Right atrium auricular region (tissue), 2 donors: ENCODE measurements around the gene C5orf47. TPM values are rescaled to one million over a fixed set of nuclear protein-coding genes. Genes with fewer than 3 reads are reported as not detected.

Experiments used
- DNase-seq: peaks from one replicate; pipeline ENCODE4 v3.0.0-alpha.2; 2019; ENCODE audit warnings: low spot score
- H3K27ac ChIP-seq, 2 donors: fragments of 200-600 bp; sonication (generic); 1 replicate in 1 of 2; 2 replicates in 1 of 2; pipeline ENCODE4 v1.5.1; 2016 to 2019
- H3K27me3 ChIP-seq, 2 donors: fragments of 200-600 bp; sonication (generic); one replicate each; pipeline versions ENCODE4 v1.5.1 to v1.6.0; 2017 to 2019
- H3K36me3 ChIP-seq: fragments of 200-600 bp; sonication (generic); one replicate; pipeline ENCODE4 v1.5.1; 2016
- H3K4me1 ChIP-seq, 2 donors: fragments of 200-600 bp; sonication (generic); one replicate each; pipeline versions ENCODE4 v1.5.1 to v1.6.0; 2017 to 2019
- H3K4me3 ChIP-seq, 2 donors: fragments of 200-600 bp; sonication (generic); 1 replicate in 1 of 2; 2 replicates in 1 of 2; pipeline ENCODE4 v1.5.1; 2017 to 2019; ENCODE audit warnings: mild to moderate bottlenecking in 1 of 2, moderate library complexity in 1 of 2
- H3K9me3 ChIP-seq, 2 donors: fragments of 200-600 bp; sonication (generic); one replicate each; pipeline ENCODE4 v1.5.1; 2019
- total RNA-seq, 2 donors: library from RNA; depleted of rRNA; stranded (reverse); fragments of >200 nt; gene quantifications; one replicate each; pipeline ENCODE4 v1.1.0, GENCODE V29; 2016
- TF ChIP-seq, protein P1 (sequence below), 2 donors: fragments of 200-600 bp; sonication (generic); IDR thresholded peaks; one replicate each; pipeline ENCODE4 v1.5.1; 2019; ENCODE audit warnings: antibody characterized with exemption in 2 of 2

Gene C5orf47
- total RNA-seq, 2 donors from 2014 or later = 0.12 TPM; not detected in 1

DNA sequence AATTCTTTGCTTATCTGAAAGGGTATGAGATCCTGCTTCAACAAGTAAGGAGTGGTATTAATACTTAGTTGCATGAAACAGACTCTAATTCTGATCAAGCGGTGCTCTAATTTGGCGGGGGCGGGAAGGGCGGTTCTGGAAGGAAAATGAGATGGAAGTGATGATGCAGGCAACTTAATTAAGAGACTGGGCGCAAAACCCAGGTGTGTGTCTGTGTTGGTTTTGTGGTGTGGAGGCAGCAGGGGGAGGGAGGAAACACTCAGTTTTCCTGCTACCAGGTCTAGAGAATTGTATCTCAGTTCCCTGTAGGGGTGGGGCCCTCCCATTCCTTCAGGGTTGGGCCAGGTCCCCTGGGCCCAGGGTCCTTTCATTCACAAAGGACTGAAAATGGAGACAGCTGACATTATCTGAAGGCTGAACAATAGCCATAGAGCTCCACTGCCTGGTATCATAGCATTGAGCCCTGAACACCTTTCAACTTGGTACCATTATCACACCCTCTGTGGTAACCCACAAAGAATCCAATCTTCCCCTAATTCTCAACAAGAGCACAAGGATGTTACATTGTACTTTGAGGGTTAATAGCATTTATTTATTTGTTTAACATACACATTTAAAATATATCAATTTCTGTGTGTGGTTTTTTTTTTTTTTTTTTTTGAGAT lies 17.2 kb upstream of the C5orf47 start:
- no peak for DNase-seq

GRCh38 chr5:173972607-173972924 lies 16.4 kb upstream of the C5orf47 start:
- peak overlapping the region; percentile 61 to 73 for H3K27ac ChIP-seq

More for the DNA sequence above, 17.2 kb upstream of the C5orf47 start:
- no peaks in the 10 kb centered on the region for H3K36me3 ChIP-seq
- H3K4me1 ChIP-seq = peaks cover 0 to 18% of the 10 kb centered on the region in 2 donors
- no peak overlapping the region for H3K27ac ChIP-seq
- TF ChIP-seq, protein P1, sequence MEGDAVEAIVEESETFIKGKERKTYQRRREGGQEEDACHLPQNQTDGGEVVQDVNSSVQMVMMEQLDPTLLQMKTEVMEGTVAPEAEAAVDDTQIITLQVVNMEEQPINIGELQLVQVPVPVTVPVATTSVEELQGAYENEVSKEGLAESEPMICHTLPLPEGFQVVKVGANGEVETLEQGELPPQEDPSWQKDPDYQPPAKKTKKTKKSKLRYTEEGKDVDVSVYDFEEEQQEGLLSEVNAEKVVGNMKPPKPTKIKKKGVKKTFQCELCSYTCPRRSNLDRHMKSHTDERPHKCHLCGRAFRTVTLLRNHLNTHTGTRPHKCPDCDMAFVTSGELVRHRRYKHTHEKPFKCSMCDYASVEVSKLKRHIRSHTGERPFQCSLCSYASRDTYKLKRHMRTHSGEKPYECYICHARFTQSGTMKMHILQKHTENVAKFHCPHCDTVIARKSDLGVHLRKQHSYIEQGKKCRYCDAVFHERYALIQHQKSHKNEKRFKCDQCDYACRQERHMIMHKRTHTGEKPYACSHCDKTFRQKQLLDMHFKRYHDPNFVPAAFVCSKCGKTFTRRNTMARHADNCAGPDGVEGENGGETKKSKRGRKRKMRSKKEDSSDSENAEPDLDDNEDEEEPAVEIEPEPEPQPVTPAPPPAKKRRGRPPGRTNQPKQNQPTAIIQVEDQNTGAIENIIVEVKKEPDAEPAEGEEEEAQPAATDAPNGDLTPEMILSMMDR (IDR thresholded peaks at IDR 0.05) = no peak
- no peak overlapping the region for H3K4me3 ChIP-seq
- no peaks in the 10 kb centered on the region for H3K9me3 ChIP-seq
- no peaks in the 10 kb centered on the region for H3K27me3 ChIP-seq

DNA sequence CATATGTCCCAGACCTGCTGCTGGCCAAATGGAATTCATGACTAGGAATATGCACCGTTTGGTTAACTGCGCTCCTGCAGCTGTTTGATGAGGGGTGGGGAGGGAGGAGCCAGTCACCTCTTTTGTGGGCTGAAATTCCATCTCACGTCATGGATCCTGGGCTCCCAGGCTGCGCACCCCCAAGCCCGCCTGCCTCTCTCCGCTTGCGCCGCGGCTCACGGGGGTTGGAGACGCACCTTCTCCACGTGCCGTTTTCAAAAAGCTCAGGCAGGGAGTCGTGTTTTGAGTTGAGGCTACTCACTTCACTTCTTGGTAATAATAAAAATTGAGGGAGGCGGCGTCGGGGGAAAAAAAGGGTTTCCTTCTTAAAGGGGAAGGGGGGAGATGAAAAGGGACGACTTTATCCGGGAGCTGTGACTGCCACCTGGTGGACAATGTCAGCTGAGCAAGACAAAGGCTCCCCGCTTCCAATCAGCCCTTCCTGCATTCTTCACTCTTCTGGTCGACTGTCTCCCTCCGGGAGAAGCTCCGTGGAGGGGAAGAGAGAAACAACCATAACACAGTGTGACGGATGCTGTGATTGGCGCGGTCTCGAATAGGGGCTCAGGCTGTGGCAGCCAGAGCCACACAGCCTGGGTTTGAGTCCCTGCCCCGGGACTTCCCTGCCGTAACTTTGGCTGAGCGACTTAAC lies 15.9 kb upstream of the C5orf47 start:
- Histone ChIP-seq H3K9me3 (no peaks in the 10 kb centered on the region), H3K27me3 (no peaks in the 10 kb centered on the region), H3K36me3 (no peaks in the 10 kb centered on the region), H3K4me1 (peaks cover 0 to 18% of the 10 kb centered on the region in 2 donors), H3K4me3 (peak overlapping the region; percentile 32 to 48), H3K27ac (peak overlapping the region; percentile 61 to 73)
- peak; percentile 92 for DNase-seq
- TF ChIP-seq, protein P1 (IDR thresholded peaks at IDR 0.05) = peak; percentile 85 to 93

More at GRCh38 chr5:173972607-173972924, 16.4 kb upstream of the C5orf47 start:
- H3K4me1 ChIP-seq = peaks cover 0 to 18% of the 10 kb centered on the region in 2 donors
- no peaks in the 10 kb centered on the region for H3K9me3 ChIP-seq
- no peaks in the 10 kb centered on the region for H3K36me3 ChIP-seq
- no peak for DNase-seq
- TF ChIP-seq, protein P1 (IDR thresholded peaks at IDR 0.05) = no peak
- H3K4me3 ChIP-seq = peak overlapping the region in 1 of 2 donors; percentile 48
- no peaks in the 10 kb centered on the region for H3K27me3 ChIP-seq

DNA sequence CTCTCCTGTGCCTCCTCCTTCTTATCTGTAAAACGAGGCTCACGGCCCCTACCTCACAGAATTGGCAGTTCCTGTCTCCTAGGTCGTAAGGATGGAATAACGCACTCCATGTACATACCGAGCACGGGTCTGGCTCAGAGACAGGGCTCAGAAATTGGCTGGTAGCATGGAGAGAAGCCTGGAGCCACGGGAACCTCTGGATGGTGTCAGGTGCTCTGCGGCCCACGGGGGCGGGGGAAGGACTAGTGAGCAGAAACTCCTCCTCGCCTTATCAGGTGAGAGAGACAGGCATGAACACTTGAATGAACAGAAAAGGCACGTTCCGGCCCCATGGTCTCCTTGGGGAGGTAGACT lies 15.4 kb upstream of the C5orf47 start:
- no peak for DNase-seq
- H3K4me3 ChIP-seq = peak overlapping the region; percentile 32 to 48
- H3K27me3 ChIP-seq = no peaks in the 10 kb centered on the region
- no peaks in the 10 kb centered on the region for H3K36me3 ChIP-seq
- no peaks in the 10 kb centered on the region for H3K9me3 ChIP-seq
- peak overlapping the region; percentile 61 to 73 for H3K27ac ChIP-seq
- TF ChIP-seq, protein P1 (IDR thresholded peaks at IDR 0.05) = no peak
- peaks cover 0 to 18% of the 10 kb centered on the region in 2 donors for H3K4me1 ChIP-seq

GRCh38 chr5:173974688-173975239 lies 14.2 kb upstream of the C5orf47 start:
- Histone ChIP-seq H3K9me3 (no peaks in the 10 kb centered on the region), H3K4me1 (peaks cover 0 to 18% of the 10 kb centered on the region in 2 donors), H3K27me3 (no peaks in the 10 kb centered on the region), H3K4me3 (no peak overlapping the region), H3K27ac (no peak overlapping the region), H3K36me3 (no peaks in the 10 kb centered on the region)
- TF ChIP-seq, protein P1 (IDR thresholded peaks at IDR 0.05) = no peak
- DNase-seq = no peak
